Mammary epithelial cell (primary cell): ENCODE results near the gene CAMTA1.

Experiments
- EZH2 ChIP-seq: IDR thresholded peaks from 2 replicates; pipeline ENCODE4 v1.6.1; 2012; ENCODE audit warnings: low read length, inconsistent platforms, borderline replicate concordance
- TF ChIP-seq, protein P1 (sequence below), 2 donors: IDR thresholded peaks in 1 of 2; conservative IDR thresholded peaks in 1 of 2; 2 replicates each; pipeline ENCODE4 v1.5.1; 2011 to 2012; ENCODE audit warnings: inconsistent platforms in 2 of 2, low read length in 2 of 2, mild to moderate bottlenecking in 2 of 2, control low read depth in 1 of 2, low read depth in 1 of 2; ENCODE audit not compliant: insufficient read depth in 1 of 2; ENCODE audit errors: extremely low read depth in 1 of 2

DNA sequence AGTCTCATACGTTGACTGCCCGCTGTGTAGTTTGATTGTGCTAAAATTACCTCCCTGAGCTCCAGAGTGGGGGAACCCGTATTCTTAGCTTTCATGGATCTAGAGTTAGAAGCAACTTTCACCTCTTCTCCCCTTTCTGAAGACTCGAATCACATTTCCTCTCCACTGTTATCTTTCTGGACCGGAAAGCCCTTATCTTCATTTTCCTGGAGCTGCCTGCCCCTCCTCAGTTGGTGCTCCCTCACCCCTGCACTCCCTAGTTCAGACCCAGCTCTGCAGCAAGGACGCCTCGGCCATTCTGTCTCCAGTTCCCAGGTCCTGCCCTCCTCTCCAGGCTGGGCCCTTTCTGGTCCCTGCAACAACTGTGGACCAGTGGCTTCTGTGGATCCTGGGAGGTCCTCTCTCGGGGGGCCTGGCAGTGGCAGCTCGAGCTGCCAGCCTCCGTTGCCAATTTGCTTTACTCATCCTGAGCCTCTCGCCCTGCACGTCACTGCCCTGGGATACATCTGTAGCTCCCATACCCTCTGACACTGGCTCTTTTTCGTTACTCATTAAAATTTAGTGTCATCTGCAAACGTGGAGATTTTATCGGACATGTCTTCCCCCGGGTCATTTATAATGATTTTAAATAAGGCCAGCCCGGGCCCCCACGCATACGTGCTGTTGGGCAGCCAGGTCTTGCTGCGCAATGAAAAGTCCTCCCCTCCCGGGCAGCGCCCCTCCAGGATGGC is 844.4 kb downstream of the CAMTA1 start:
- TF ChIP-seq, protein P1, sequence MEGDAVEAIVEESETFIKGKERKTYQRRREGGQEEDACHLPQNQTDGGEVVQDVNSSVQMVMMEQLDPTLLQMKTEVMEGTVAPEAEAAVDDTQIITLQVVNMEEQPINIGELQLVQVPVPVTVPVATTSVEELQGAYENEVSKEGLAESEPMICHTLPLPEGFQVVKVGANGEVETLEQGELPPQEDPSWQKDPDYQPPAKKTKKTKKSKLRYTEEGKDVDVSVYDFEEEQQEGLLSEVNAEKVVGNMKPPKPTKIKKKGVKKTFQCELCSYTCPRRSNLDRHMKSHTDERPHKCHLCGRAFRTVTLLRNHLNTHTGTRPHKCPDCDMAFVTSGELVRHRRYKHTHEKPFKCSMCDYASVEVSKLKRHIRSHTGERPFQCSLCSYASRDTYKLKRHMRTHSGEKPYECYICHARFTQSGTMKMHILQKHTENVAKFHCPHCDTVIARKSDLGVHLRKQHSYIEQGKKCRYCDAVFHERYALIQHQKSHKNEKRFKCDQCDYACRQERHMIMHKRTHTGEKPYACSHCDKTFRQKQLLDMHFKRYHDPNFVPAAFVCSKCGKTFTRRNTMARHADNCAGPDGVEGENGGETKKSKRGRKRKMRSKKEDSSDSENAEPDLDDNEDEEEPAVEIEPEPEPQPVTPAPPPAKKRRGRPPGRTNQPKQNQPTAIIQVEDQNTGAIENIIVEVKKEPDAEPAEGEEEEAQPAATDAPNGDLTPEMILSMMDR (conservative IDR thresholded peaks at IDR 0.05 in 1 of 2, IDR thresholded peaks at IDR 0.05 in 1 of 2; ENCODE audit: extremely low read depth in 1 of 2, insufficient read depth in 1 of 2, low read depth in 1 of 2, low read length in 2 of 2), result no peak
- TF ChIP-seq EZH2, result no peak
